GM21825 (cell line): ENCODE measurements around the gene AGBL2.
A peak's percentile ranks its signal among the peaks of the same experiment; 100 is the strongest.
"Not testable (repeated sequence)": the region's sequence is repeated elsewhere in the genome, so short reads cannot be mapped to it uniquely, and the experiment has no call there.

Experiments
- ATAC-seq: cut with Tn5 transposase; IDR thresholded peaks from one replicate; pipeline ENCODE4 v1.9.1; 2021; ENCODE audit warnings: mild to moderate bottlenecking, moderate library complexity; ENCODE audit not compliant: unreplicated experiment

AGBL2 gene

GRCh38 chr11:47640506-47640905, 74.7 kb downstream of the AGBL2 start:
- ATAC-seq: not testable (repeated sequence)

- not testable (repeated sequence) for ATAC-seq
These were observed 78.8 kb downstream of the AGBL2 start for GRCh38 chr11:47636331-47636730.

DNA sequence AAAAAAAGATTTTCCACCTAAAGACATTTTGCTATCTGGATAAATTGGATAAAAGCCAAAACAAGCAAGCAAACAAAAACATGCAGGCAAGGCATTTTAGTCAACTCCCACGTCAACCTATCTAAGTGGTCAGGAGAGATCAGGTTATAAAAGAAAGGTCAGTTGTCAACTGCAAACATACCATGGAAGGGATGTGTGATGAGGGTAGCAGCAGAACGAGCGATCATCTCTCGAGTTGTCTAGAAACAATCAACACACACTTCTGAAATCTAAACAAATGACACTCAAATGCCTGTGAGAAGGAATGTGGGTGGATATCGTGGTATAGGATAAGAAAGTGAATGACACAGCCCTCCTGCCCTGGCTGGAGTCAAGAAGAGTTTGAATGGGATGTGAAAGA, 83.7 kb downstream of the AGBL2 start:
- ATAC-seq: no peak

GRCh38 chr11:47628026-47628425, 87.1 kb downstream of the AGBL2 start:
- ATAC-seq: no peak

DNA sequence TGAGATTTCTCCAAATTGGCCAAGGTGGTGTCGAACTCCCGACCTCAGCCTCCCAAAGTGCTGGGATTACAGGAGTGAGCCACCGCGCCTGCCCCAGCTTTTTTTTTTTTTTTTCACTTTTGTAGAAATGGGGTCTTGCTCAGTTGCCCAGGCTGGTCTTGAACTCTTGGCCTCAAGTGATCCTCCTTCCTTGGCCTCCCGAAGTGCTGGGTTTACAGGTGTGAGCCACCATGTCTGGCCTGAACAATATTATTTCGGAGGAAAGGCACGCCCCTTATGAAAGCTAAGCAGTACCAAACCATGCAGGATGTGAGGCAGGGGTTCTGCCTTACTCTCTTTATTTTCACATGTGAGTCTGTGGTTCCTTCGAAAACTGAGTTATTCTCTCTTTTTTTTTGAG, 88.9 kb downstream of the AGBL2 start:
- no peak for ATAC-seq

DNA sequence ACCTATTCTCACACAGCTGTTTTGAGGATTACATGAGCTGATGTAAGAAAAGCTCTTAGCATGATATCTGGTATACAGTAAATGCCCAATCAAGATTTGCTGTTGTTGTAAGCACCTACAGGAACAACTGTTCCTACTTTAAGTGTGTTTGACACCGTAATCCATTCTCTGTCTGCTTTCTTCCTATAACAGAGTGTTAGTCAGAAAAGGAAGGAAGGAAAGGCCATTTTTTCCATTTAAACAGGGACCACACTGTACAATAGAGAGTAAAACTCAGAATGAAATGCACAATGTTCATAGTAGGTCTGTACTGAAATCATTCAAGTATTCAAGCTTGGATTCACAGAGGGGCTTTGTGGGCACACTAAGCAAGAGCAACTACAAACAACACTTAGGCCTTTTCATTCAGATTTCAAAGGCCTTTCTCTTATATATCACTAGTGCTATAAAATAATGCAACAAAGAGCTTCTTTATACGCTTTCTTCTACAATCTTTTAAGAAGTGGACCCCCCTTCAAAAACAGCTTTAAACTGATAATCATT, 94.3 kb downstream of the AGBL2 start:
- no peak for ATAC-seq

DNA sequence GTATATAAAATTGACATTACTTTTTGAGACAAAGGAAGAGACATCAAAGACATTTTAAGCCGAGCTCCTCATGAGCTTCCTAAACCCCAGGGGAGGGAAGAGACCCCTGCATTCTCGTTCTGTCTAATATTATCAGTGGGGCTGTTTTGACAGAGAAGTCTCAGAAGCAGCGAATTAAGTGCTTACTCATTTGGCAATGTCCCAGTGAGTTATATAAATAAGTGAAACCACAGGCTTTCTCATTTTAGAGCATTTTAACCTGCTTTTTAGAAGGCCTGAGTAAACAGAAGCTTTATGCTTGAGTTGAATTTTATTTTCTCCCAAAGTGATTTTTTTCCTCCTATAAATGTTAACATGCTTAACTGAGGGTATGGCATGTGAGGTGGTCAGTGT, 97.8 kb downstream of the AGBL2 start:
- no peak for ATAC-seq

- peak; percentile 54 for ATAC-seq
These were observed 98.3 kb downstream of the AGBL2 start for GRCh38 chr11:47616726-47617416.

DNA sequence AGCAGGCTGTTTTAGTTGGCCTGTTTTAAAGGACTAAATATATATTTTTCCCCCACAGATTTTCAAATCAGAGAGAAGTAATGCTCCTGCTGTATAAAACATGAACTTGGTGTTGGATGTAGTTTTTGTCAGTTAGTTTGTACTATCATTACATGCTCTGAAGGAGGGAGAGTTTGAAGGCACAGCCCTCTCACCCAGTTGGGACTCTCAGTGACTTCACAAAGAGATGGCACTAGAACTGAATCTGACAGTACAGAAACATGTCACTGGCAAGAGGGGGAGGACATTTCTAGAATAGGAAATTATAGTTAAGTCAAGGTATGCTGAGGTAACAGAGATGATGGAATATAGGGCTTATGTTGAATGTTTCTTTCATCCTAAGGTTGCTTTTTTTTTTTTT, 99.9 kb downstream of the AGBL2 start:
- no peak for ATAC-seq

DNA sequence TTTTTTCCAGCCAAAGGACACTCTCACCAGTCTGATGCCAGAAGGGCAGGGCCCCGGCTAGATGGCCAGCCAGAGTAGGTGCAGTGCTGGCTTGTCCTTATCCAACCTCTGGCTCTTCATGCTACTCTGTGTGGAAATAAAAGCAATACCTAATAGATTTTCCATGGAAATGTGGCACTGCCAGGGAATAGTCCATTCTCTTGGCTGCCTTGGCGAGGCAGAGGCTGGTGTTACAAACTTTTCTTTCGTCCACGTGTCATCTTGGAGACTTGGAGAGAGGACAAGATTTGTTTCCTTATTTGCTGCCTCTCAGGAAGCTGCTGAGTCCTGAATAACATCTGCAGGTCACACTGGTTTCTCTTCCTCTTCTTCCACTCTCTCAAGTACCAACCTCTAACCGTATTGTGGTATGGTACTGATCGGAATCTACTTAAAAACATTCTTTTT, 103.8 kb downstream of the AGBL2 start:
- peak; percentile 83 for ATAC-seq

DNA sequence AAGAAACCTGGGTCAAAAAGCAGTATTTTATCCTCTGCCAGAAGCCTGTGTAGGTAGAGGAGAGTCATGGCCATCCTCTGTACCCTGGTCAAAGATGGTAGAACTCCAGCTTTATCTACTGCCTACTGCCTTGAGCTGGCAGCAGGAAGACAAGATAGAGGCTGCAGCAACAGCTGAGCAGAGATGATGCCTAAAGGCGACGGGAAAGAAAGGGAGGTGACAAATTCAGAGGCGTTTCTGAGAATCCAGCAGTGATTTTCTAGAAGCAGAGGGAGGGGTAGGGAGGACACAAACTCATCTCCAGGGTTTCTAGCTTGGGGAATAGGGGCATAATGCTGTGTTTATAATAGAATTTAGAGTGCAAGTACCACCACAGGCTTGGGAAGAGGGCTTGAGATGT, 105.5 kb downstream of the AGBL2 start:
- no peak for ATAC-seq
